GM11168 (cell line): ENCODE results near the gene RRAGC.

Experiments used
- in situ Hi-C: fragments of 300-500 bp; cut with MboI; formaldehyde crosslinking; loops from one replicate; pipeline ENCODE4 v1.12.0; 2022; ENCODE audit warnings: low sequenced_read_pairs; ENCODE audit not compliant: unreplicated experiment

The RRAGC gene

DNA sequence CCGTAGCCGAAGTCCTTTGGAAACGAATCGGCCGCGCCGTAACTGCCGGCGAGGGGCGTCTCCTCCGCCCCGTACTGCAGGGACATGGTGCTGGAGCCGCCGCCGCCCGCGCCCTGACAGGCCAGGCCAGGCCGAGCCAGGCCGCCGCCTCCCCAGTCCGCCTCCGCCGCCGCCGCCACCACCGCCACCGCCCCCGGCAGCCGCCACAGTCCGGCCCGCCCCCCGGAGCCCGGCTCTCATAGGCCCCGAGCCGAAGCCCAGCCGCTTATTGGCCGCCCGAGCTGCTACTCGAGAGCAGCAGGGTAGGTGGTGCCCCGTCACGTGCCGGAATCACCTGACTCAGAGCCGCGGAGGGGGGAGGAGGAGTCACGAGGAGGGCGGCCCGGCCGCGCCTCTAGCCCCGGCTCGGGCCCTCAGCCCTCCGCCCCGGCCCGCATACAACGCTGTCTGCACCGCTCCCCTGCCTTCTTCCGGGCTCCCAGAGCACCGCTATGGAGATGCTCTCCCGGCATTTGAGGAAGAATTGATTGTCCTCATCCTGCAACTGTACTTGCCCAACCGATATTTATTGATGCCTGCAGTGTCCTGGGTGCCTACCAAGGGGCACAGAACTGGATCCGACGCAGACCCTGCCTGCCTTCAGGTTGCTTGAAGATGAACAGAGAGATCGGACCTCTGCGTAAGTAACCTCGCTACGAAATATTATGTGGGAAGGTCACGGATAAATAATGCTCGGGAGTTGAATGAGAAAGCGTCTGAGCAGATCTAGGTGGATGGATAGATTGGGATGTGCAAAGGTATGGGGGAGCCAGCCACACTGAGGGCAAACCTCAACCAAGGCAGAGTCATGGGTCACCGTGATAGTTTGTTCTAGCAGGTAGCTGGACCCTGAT is at the start of gene RRAGC:
RRAGC (minus strand) TSS at position 212 of the 893 bp plus-strand sequence; CDS start at position 86, 126 bp downstream.
- in situ Hi-C loops, result no loop called here

DNA sequence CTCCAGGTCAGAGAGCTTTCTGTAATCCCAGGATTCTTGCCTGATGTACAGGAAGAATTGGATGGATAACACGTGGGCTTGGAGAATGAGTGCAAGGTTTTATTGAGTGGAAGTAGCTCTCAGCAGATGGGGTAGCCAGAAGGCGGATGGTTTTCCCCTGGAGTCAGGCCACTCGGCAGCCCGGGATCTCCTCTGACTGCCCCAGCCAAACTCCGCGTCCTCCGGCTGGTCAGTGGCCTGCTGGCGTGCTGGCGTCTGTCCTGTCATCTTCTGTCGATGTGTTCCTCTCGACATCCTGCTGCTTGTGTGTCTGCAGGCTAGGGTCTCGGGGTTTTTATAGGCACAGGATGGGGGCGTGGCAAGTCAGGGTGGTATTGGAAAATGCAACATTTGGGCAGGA is 49.2 kb upstream of the RRAGC start:
- in situ Hi-C loops, result no loop called here

DNA sequence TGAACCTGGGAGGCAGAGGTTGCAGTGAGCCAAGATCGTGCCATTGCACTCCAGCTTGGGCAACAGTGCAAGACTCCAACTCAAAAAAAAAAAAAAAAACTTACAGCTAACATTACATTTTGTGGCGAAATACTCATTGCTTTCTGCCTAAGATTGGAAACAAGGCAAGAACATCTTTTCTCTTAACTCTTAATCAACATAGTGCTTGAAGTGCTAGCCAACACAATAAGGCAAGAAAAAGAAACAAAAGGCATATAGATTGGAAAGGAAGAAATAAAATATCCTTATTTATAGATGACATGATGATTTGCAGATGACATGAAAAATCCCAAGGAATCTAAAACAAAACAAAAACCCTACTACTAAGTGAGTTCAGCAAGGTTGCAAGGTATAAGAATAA is 46.4 kb upstream of the RRAGC start:
- in situ Hi-C loops, result no loop called here

DNA sequence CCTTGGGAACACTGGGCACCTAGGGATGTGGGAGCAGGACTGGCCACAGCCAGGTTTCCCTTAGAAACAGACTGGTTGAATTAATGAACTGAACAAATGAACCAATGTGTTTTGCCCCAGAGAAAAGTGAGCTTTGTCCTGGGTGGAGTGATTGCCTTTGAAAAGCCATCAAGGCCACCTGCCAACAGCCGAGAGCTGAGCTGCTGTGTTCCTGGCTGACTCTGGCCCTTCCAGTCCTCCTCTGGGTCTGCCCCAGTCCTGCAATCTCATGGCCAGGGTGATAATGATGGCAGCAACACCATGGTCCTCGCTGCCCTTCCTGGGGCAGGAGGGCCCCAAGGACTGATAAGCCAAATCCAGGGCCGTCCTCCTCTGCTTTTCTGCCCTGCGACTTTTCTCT is 40.0 kb upstream of the RRAGC start:
- in situ Hi-C loops, result no loop called here

DNA sequence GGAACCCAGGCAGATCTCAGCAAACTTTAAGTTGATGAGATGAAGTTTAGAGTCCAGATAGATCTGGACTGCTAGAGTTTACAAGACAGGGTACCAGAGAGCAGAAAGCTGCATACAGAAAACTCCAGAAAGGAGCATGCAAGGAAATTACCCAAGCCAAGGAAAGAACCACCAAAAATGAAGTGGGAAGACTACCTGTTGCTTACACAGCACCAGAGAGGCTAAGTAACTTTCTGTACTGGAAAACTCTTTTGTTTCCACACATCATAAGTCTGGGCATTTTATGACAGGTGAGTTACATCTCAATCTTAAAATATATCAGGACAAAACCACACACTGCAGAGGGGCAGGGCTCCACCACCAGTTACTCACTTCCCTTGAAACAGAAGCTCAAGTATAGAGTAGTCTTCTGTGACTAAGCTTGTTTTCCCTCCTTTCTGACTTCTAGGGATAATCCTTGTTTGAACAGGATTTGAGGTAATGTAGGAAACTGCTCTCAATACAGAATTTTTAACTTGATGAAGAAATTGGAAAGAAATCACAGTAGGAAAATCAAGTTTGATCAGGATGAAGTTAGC is 39.2 kb upstream of the RRAGC start:
- in situ Hi-C loops, result no loop called here

- in situ Hi-C loops, result no loop called here
Observed at GRCh38 chr1:38896169-38896568, 36.6 kb upstream of the RRAGC start.

- in situ Hi-C loops, result no loop called here
Observed at GRCh38 chr1:38892976-38893375, 33.4 kb upstream of the RRAGC start.

DNA sequence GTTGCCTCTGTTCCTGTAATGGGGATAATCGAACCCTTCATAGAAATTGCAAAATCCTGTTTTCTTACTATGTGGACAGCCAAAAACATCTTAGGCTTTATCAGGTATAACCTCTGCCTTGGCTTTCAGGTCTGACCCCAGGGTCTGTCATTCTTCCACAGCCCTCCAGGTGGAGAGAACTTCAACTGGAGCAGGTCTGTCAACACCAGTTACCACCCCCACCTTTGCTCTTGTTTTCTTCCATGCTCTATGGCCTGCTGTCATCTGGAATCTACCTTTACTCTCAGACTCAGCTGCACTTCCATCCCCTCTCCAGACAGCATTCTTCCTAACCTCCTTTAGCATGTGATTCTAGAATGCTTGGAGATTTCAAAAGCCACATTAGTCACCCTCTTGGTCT is 32.2 kb upstream of the RRAGC start:
- in situ Hi-C loops, result no loop called here

GRCh38 chr1:38889589-38889988 is 30.0 kb upstream of the RRAGC start:
- in situ Hi-C loops, result no loop called here

- in situ Hi-C loops, result no loop called here
Observed at GRCh38 chr1:38888423-38889333, 29.1 kb upstream of the RRAGC start.

DNA sequence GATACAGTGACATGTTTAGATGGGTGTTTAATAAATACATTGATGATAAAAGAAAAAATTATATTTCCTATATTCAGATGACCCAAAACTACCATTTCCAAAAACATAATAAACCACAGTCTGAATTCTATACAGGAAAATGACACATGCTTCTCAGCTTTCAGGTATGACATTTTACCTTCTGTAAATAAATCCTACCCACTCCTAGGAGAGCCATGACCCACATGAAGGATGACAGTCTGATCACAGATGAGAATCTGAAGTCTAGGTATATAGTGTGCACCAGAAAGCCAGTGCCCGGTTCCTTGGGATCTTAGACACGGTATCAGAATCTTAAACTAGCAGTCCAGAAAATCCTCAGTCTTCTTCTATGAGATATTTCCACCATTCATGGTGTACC is 25.5 kb upstream of the RRAGC start:
- in situ Hi-C loops, result no loop called here

- in situ Hi-C loops, result no loop called here
Observed at GRCh38 chr1:38881487-38881886, 21.9 kb upstream of the RRAGC start, which contains the start of gene GJA9. Gene GJA9, minus strand, starts transcription at chr1:38881587. Its CDS starts 5,489 bp downstream, at chr1:38876098.

DNA sequence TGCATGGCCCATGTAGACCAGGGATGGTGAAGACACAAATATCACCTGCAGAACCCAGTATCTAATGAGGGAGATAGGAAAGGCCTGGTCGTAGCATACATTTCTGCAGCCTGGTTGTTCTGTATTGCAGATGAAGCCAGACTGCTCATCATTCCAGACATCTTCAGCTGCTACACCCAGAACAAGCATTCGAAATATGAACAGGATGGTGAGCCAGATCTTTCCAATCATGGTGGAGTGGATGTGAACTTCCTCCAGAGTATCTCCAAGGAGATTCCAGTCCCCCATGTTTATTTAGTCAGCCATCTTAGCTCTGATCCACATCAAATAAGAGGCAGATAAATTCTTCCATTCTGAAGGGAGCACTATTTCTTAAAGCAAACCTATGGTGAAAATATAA is 16.2 kb upstream of the RRAGC start:
- in situ Hi-C loops, result no loop called here

- in situ Hi-C loops, result no loop called here
Observed at GRCh38 chr1:38873027-38873969, 13.7 kb upstream of the RRAGC start, which contains the start of gene MYCBP. Gene MYCBP, minus strand, starts transcription at chr1:38873348. Its CDS starts 43 bp downstream, at chr1:38873305.

GRCh38 chr1:38872401-38873026 is 12.9 kb upstream of the RRAGC start:
- in situ Hi-C loops, result no loop called here

- in situ Hi-C loops, result no loop called here
Observed at GRCh38 chr1:38870996-38871395, 11.4 kb upstream of the RRAGC start.

DNA sequence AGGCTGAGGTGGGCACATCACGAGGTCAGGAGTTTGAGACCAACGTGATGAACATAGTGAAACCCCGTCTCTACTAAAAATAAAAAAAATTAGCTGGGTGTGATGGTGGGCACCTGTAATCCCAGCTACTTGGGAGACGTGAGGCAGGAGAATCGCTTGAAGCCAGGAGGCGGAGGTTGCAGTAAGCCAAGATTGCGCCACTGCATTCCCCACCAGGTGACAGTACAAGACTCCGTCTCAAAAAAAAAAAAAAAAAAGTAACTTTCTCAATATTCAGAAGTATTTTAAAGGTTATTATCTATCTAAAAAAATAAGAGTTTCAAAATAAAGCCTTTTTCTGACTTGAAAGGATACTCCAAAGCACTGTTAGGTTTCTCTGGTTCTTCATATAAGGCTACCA is 7.6 kb upstream of the RRAGC start:
- in situ Hi-C loops, result no loop called here

DNA sequence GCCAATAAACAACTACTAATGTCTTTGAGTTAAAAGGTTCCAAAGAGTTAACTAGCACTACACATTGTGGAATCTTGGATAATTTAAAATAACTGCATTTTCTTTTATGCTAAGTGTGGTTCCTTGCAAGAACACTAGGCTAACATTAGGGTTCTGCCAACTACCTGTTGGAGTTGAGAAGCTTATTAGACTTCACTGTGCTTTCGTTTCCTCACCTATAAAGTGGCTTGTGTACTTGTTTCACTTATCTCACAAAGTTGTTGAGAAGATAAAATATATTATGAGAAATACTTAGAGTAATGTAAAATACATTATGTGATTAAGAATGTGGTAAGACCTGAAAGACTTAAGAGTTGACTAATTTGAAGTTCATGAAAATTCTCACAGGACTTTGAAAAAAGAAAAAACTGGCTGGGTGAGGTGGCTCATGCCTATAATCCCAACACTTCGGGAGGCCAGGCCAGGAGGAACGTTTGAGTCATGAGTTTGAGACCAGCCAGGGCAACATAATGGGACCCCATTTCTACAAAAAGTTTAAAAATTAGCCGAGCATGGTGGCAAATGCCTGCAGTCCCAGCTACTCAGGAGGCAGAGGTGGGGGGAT is 5.6 kb upstream of the RRAGC start:
- in situ Hi-C loops, result no loop called here

GRCh38 chr1:38860454-38860795 is 853 bp upstream of the RRAGC start:
- in situ Hi-C loops, result no loop called here
